ENCODE data around the gene KRT4. TPM values are rescaled to one million over a fixed set of nuclear protein-coding genes. Genes with fewer than 3 reads are reported as not detected.
"Not testable (repeated sequence)": the region's sequence is repeated elsewhere in the genome, so short reads cannot be mapped to it uniquely, and the experiment has no call there.

KRT4 gene
- total and polyA plus RNA-seq, 3 donors from 2014 or later: 0.19 TPM; not detected in 2

DNA sequence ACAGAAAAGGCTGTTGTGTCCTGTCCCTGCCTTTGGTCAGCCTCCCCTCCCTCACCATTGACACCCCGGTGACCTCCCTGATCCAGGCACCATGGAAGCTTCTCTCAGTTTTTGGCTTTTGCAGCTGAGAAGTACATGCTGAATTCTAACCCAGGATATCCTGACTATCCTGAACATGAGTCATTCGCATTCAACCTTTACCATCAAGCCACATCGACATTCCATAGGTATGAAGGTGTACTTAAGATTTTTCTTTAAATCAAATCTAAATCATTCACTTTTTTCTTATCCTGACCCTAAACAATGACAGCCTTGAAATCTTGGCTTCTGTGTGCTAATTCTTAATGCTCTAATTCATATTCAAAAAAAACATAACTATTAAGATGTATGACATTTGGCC is 43.6 kb upstream of the KRT4 start:
- TF ChIP-seq, protein P1, sequence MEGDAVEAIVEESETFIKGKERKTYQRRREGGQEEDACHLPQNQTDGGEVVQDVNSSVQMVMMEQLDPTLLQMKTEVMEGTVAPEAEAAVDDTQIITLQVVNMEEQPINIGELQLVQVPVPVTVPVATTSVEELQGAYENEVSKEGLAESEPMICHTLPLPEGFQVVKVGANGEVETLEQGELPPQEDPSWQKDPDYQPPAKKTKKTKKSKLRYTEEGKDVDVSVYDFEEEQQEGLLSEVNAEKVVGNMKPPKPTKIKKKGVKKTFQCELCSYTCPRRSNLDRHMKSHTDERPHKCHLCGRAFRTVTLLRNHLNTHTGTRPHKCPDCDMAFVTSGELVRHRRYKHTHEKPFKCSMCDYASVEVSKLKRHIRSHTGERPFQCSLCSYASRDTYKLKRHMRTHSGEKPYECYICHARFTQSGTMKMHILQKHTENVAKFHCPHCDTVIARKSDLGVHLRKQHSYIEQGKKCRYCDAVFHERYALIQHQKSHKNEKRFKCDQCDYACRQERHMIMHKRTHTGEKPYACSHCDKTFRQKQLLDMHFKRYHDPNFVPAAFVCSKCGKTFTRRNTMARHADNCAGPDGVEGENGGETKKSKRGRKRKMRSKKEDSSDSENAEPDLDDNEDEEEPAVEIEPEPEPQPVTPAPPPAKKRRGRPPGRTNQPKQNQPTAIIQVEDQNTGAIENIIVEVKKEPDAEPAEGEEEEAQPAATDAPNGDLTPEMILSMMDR (IDR thresholded peaks at IDR 0.05): no peak
- no peak for TF ChIP-seq POLR2A (IDR thresholded peaks at IDR 0.05)
- no peak overlapping the region for H3K27ac ChIP-seq
- DNase-seq: no peak
- no peak overlapping the region for H3K4me3 ChIP-seq
- whole genome bisulfite sequencing, 2 donors: 97% methylated on average over 3 of the region's 3 CpGs
- H3K36me3 ChIP-seq (ENCODE audit: low read depth, missing control alignments): no peaks in the 10 kb centered on the region
- H3K27me3 ChIP-seq: no peaks in the 10 kb centered on the region
- intact Hi-C loops (cut with DNase I; ENCODE audit: low total_unique reads): no loop called here
- no peaks in the 10 kb centered on the region for H3K4me1 ChIP-seq
- H3K9me3 ChIP-seq: no peaks in the 10 kb centered on the region

DNA sequence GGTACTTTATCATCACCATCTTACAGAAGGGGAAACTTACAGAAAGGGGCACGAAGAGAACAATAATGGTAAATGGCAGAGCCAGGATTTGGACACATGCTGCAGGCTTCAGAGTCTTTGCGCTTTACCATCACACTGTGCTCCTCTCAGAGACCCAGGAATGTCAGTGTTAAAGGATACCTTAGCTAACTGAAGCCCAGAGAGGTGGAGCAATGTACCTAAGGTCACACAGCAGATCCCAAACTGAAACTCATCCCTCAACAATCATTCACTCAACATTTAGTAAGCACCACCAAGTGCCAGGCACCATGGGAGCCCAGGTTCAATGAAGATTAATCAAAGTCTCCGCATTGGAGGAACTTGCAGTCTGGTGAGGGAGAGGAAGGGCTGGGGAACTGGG is 42.9 kb upstream of the KRT4 start:
- no peak overlapping the region for H3K27ac ChIP-seq
- intact Hi-C loops (cut with DNase I; ENCODE audit: low total_unique reads): no loop called here

DNA sequence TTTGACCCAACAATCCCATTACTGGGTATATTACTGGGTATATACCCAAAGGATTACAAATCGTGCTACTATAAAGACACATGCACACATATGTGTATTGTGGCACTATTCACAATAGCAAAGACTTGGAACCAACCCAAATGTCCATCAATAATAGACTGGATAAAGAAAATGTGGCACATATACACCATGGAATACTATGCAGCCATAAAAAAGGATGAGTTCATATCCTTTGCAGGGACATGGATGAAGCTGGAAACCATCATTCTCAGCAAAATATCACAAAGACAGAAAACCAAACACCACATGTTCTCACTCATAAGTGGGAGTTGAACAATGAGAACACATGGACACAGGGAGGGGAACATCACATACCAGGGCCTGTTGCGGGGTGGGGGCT is 42.2 kb upstream of the KRT4 start:
- H3K36me3 ChIP-seq (ENCODE audit: low read depth, missing control alignments); H3K9me3 ChIP-seq; intact Hi-C loops (cut with DNase I; ENCODE audit: low total_unique reads); H3K4me3 ChIP-seq; H3K27ac ChIP-seq; DNase-seq; H3K27me3 ChIP-seq; H3K4me1 ChIP-seq: not testable (repeated sequence)
- 94 to 100% methylated on average over 2 of the region's 2 CpGs for WGBS, 2 donors

More for the DNA sequence above, 42.9 kb upstream of the KRT4 start:
- no peaks in the 10 kb centered on the region for H3K9me3 ChIP-seq
- no peak for DNase-seq
- TF ChIP-seq POLR2A (IDR thresholded peaks at IDR 0.05): no peak
- TF ChIP-seq, protein P1 (IDR thresholded peaks at IDR 0.05): no peak
- H3K36me3 ChIP-seq (ENCODE audit: low read depth, missing control alignments): no peaks in the 10 kb centered on the region
- H3K27me3 ChIP-seq: no peaks in the 10 kb centered on the region
- 92 to 95% methylated on average over 3 of the region's 3 CpGs for WGBS, 2 donors
- no peak overlapping the region for H3K4me3 ChIP-seq
- H3K4me1 ChIP-seq: no peaks in the 10 kb centered on the region

DNA sequence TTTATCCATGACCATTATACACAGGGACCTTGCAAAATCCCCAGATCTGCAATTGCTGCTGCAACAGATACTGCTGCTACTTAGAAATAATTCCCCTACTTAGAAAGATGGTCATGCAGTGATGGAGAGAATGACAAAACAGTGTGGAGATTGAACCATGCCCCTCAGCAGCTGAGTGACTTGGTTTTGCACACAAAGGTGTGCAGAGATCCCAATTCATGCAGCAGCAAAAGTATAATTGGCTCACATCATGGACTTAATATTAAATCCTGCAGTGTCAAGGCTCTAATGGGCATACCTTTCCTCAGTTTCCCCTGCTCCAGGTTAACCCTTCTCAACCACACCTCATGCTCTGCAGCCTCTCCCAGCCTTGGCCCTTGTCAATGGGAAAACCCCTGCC is 37.9 kb upstream of the KRT4 start:
- Histone ChIP-seq H3K27ac (no peak overlapping the region), H3K9me3 (no peaks in the 10 kb centered on the region), H3K36me3 (ENCODE audit: low read depth, missing control alignments) (no peaks in the 10 kb centered on the region), H3K27me3 (no peaks in the 10 kb centered on the region), H3K4me3 (no peak overlapping the region), H3K4me1 (no peaks in the 10 kb centered on the region)
- no peak for DNase-seq
- no peak for TF ChIP-seq POLR2A (IDR thresholded peaks at IDR 0.05)
- TF ChIP-seq, protein P1 (IDR thresholded peaks at IDR 0.05): no peak
- intact Hi-C loops (cut with DNase I; ENCODE audit: low total_unique reads): no loop called here

DNA sequence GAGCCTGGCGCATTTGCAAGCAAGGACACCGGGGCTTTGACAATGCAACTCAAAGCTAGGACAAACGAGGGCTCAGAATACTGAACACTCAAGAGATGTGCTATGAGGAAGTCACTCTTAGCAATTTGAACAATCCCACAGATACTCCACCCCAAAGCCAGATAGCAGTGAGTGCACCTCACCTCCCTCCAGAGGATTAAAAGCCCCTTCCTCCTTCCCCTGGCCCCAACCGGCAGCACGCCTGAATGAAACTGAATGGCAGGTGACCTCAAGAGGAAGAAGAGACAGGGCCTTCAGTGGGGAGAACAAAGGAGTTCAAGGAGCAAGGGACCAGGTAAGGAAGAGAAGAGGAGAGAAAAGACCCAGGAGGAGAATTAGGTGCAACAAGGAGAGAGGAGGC is 36.8 kb upstream of the KRT4 start:
- H3K4me1 ChIP-seq: no peaks in the 10 kb centered on the region
- H3K36me3 ChIP-seq (ENCODE audit: low read depth, missing control alignments): no peaks in the 10 kb centered on the region
- H3K4me3 ChIP-seq: no peak overlapping the region
- DNase-seq: no peak
- H3K27ac ChIP-seq: no peak overlapping the region
- TF ChIP-seq POLR2A (IDR thresholded peaks at IDR 0.05): no peak
- TF ChIP-seq, protein P1 (IDR thresholded peaks at IDR 0.05): no peak
- intact Hi-C loops (cut with DNase I; ENCODE audit: low total_unique reads): no loop called here
- H3K9me3 ChIP-seq: no peaks in the 10 kb centered on the region
- H3K27me3 ChIP-seq: no peaks in the 10 kb centered on the region
- WGBS, 2 donors: 86 to 91% methylated on average over 3 to 5 of the region's 5 CpGs

Data from testis (tissue), 3 donors.